PFSK-1 (cell line): ENCODE data around the gene SLC22A17. TPM values are rescaled to one million over a fixed set of nuclear protein-coding genes. Genes with fewer than 3 reads are reported as not detected.
A peak's percentile ranks its signal among the peaks of the same experiment; 100 is the strongest.

Source experiments
- FOXP2 ChIP-seq: optimal IDR thresholded peaks from 2 replicates; pipeline ENCODE3; 2011; ENCODE audit warnings: borderline replicate concordance, control low read depth, inconsistent platforms; ENCODE audit not compliant: insufficient read depth; ENCODE audit errors: extremely low read length, extremely low read depth
- POLR2AphosphoS5 ChIP-seq: IDR thresholded peaks from 2 replicates; pipeline ENCODE4 v1.6.1; 2012; ENCODE audit warnings: low read depth, mild to moderate bottlenecking, control low read depth, low read length, moderate library complexity
- SIN3A ChIP-seq: IDR thresholded peaks from 2 replicates; pipeline ENCODE4 v1.6.1; 2012; ENCODE audit warnings: mild to moderate bottlenecking, low read length, moderate library complexity, borderline replicate concordance; ENCODE audit not compliant: insufficient read depth
- TAF1 ChIP-seq: IDR thresholded peaks from 2 replicates; pipeline ENCODE4 v1.6.1; 2012; ENCODE audit warnings: low read length, control low read depth, borderline replicate concordance; ENCODE audit not compliant: insufficient read depth
- polyA plus RNA-seq: library from polyadenylated mRNA; unstranded; fragments of >200 nt; gene quantifications from one replicate; pipeline ENCODE4 v1.2.1, GENCODE V29; 2012; ENCODE audit warnings: low read depth, missing spikeins; ENCODE audit not compliant: insufficient read length
- TF ChIP-seq, protein P1 (sequence below), 2 experiments: IDR thresholded peaks; 2 replicates each; pipeline versions ENCODE4 v1.6.1 to v1.8.0; 2011 to 2012; ENCODE audit warnings: low read depth in 2 of 2, low read length in 2 of 2, control low read depth in 1 of 2, inconsistent platforms in 1 of 2, mild to moderate bottlenecking in 1 of 2, moderate library complexity in 1 of 2; ENCODE audit not compliant: insufficient read depth in 1 of 2

Gene SLC22A17
- polyA plus RNA-seq = 4.4 TPM

DNA sequence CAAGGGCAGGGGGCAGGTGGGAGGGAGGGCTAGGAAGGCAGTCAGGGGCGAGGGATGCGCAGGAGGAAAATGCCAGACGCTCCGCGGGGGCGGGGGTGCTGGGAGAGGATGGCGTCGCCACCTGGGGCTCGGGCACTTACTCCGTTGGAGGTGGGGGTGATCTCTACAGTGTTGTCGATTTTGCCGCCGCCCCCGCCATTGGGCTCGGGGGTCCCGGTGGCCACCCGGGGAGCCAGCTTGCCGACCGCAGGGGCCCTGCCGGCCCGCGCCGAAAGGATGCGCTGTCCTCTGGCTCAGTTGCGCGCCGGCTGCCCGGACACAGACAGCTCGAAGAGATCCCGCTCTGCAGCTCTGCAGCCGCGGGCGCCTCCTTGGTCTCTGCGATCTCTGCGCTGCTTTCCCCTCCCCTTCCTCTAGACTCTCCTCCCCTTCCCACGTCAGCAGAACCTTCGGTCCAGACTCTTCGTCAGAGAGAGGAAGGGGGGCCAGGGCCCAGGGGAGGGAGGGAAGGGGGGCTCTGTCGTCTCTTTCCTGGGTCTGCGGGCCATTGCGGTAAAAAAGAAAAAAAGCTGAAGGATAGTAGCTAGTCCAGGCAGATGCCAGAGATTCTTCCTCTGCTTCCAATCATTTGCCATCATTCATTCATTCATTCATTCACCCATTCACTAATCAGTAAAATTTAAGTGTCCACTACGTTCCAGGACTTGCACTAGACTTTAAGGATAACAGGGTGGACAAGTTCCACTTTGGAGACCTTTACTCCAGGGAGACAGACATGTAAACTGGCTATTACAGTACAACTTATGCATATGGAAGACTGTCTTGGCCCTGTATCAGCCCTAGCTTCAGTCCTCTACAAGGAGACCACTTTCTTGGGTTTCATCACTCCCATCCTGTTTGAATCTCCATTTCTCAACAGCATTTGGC lies at the start of gene SLC22A17:
TSS of gene SLC22A17 (minus strand) at position 382 of the 927 bp plus-strand sequence.
- TF ChIP-seq, protein P1, sequence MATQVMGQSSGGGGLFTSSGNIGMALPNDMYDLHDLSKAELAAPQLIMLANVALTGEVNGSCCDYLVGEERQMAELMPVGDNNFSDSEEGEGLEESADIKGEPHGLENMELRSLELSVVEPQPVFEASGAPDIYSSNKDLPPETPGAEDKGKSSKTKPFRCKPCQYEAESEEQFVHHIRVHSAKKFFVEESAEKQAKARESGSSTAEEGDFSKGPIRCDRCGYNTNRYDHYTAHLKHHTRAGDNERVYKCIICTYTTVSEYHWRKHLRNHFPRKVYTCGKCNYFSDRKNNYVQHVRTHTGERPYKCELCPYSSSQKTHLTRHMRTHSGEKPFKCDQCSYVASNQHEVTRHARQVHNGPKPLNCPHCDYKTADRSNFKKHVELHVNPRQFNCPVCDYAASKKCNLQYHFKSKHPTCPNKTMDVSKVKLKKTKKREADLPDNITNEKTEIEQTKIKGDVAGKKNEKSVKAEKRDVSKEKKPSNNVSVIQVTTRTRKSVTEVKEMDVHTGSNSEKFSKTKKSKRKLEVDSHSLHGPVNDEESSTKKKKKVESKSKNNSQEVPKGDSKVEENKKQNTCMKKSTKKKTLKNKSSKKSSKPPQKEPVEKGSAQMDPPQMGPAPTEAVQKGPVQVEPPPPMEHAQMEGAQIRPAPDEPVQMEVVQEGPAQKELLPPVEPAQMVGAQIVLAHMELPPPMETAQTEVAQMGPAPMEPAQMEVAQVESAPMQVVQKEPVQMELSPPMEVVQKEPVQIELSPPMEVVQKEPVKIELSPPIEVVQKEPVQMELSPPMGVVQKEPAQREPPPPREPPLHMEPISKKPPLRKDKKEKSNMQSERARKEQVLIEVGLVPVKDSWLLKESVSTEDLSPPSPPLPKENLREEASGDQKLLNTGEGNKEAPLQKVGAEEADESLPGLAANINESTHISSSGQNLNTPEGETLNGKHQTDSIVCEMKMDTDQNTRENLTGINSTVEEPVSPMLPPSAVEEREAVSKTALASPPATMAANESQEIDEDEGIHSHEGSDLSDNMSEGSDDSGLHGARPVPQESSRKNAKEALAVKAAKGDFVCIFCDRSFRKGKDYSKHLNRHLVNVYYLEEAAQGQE (IDR thresholded peaks at IDR 0.05; ENCODE audit: insufficient read depth in 1 of 2, low read depth in 2 of 2, low read length in 2 of 2) = no peak
- TF ChIP-seq FOXP2 = no peak
- TF ChIP-seq POLR2AphosphoS5 = peak; percentile 73
- no peak for TF ChIP-seq SIN3A
- peak; percentile 49; the same call in 1 of the 2 replicates for TF ChIP-seq TAF1

DNA sequence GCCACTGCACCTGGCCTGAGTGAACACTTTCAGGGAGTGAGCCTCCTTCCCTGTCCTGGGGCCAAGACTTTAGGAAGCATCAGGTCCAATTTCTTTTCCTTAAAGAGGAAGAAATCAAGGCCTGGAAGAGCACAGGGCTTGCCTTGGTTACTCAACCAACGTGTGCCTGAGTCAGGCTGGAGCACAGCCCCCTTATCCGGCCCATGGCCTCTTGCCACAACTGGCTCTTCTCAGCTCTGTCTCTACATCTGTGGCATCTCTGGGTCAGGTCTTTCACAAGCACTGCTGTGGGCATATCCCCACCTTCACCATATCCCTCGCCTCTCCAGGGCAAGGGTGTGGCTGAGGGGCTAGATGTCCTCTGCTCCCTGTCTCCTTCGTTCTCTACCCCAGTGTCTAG lies 48.6 kb upstream of the SLC22A17 start:
- no peak for TF ChIP-seq TAF1

DNA sequence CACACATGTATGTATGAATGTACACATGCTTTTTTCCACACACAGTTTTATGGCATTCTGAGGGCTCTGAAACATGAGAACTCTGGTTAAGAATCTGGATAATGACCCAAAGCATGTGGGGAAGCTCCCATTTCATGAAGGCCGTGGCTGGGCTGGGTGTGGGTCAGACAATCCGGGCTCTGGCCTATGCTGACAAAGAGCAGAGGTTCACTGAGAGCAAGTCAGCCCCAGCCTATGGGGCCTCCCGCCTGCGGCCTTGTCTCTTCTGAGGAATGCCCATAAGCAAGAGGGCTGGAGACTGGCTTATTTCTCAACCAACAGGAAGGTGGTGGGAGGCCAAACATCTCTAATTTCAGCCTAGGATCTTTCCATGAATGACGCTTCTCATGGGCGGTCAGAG lies 46.9 kb upstream of the SLC22A17 start:
- TF ChIP-seq, protein P1 (IDR thresholded peaks at IDR 0.05; ENCODE audit: insufficient read depth in 1 of 2, low read depth in 2 of 2, low read length in 2 of 2) = no peak
- TF ChIP-seq POLR2AphosphoS5 (no peak), FOXP2 (no peak), TAF1 (no peak), SIN3A (no peak)

DNA sequence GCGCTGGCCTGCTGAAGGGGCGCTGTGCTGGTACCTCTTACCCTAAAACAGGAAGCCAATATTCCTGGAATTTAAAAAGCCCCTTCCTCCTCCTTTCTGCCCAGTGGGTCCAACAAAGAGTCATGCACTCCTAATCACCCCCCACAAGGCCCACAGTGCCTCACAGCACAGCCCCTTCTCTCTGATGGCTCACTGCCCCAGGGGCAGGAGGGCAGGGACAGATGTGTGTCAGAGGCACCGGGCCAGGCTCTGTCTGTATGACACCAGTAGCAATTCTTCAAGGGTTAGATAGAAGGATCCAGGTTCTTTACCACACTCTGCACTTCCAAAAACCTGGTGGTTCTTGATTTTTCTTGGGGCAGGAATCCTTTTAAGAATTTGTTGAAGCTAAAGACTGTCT lies 46.4 kb upstream of the SLC22A17 start:
- TF ChIP-seq TAF1 (no peak), POLR2AphosphoS5 (no peak), FOXP2 (no peak), SIN3A (no peak)
- TF ChIP-seq, protein P1 (IDR thresholded peaks at IDR 0.05; ENCODE audit: insufficient read depth in 1 of 2, low read depth in 2 of 2, low read length in 2 of 2) = no peak

DNA sequence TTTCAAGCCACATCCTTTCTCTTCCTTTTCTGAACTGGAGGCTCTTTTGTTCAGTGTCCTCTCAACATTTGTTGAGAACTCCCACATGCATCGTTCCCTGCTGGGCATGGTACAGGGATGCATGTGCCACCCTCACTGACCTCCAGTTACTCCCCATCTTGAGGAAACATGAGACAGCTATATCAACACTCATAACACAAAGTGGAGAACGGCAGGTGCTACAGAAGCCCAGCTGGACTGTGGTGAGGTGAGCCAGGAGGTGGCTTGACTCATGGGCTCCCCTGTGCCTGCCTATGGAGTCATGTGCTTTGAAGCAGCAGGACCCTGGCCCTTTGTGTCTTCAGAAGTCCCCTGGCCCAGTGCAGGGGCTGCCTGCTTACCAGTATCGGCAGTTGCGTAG lies 45.7 kb upstream of the SLC22A17 start:
- TF ChIP-seq TAF1 (no peak), FOXP2 (no peak), POLR2AphosphoS5 (no peak), SIN3A (no peak)
- TF ChIP-seq, protein P1 (IDR thresholded peaks at IDR 0.05; ENCODE audit: insufficient read depth in 1 of 2, low read depth in 2 of 2, low read length in 2 of 2) = no peak
